T-helper 1 cell treated with Interleukin-12 subunit alpha and Interleukin-12 subunit beta and Interleukin-4 antibody, amounts not matched to agents 30 ng/mL and 1 ng/mL, for 36 hours (primary cell): ENCODE measurements around the gene LHFPL2. TPM values are rescaled to one million over a fixed set of nuclear protein-coding genes. Genes with fewer than 3 reads are reported as not detected.

ENCODE experiments used
- intact Hi-C: fragments of 100-400 bp; cut with micrococcal nuclease; formaldehyde crosslinking; loops from one replicate; pipeline ENCODE4 v1.15.1; 2024
- total RNA-seq: library from RNA; stranded (reverse); gene quantifications from 2 replicates; pipeline ENCODE4 v1.2.3, GENCODE V29; 2022

The LHFPL2 gene
- total RNA-seq, 1 donor from 2014 or later, result 0.25 TPM

DNA sequence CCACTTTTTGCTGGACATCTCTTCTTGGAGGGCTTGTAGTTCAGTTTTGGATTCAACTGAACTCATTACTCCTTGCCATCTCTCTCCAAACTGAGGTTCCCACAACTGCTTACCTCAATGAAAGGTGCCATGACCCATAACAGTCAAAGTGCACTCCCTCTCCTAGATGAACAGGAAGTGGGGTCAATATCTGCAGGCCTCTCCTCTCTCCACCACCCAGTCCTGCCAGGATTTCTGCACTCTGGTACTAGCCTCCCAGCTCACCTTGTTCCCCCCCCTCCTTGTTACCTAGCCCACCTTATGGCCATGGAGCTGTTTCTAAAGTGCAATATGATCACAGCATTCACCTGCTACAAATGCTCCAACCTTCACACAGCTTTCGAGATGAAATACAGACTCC lies 5.9 kb downstream of the LHFPL2 start:
- intact Hi-C loops, result no loop called here

DNA sequence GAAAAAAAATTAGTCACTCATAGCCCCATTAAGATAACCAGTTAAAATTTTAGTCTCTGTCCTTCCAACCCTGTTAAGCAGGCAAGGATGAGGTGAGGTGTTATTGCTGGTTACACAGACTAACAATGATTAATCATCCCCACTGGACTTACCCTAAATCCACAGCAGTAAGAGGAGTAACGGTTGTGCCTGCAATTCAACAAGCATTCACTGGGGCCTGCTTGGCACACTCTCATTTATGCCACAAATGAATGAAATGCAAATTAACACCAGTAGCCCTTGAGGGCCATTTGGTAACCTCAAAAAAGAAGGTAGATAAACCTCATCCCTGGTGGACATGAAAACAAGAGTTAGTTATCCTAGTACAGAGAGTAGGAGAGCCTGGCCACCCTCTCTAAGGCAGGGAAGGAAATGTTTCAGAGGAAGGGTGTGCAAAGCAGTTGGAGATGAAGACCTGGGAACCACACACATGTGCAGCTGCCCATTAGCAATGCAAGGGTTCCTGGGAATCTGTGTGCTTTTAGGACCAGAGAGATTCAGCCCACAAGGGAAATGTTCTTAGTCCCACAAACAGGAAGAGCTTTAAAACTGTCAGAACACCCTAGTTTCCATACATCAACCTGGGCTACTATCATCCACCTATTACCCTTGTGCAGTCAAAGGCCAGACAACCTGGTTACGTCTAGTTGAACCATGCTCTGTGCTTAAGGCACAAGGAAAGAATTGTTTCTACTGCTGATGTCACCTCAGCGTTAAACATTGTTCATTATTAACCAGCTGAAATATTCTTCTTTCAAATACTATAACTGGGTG lies 7.7 kb downstream of the LHFPL2 start:
- intact Hi-C loops, result no loop called here

DNA sequence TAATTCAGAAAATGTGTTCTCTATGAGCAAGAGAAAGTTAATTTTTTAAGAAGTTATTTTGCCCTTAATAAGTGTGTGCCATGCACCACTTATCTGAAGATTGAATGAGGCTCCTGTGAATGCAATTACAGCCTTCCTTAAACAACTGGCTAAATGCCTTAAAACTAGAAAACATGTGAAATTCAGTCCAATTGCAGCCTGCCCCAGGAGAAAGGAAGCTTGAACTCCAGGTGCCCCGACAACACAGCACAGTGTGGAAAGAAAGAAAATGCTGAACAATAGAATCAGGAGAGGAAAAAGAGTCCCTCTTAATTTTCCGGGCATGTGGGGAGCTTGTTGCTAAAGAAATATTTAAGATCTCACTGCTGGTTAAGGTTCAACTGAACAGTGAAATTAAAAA lies 8.8 kb downstream of the LHFPL2 start:
- intact Hi-C loops, result no loop called here

DNA sequence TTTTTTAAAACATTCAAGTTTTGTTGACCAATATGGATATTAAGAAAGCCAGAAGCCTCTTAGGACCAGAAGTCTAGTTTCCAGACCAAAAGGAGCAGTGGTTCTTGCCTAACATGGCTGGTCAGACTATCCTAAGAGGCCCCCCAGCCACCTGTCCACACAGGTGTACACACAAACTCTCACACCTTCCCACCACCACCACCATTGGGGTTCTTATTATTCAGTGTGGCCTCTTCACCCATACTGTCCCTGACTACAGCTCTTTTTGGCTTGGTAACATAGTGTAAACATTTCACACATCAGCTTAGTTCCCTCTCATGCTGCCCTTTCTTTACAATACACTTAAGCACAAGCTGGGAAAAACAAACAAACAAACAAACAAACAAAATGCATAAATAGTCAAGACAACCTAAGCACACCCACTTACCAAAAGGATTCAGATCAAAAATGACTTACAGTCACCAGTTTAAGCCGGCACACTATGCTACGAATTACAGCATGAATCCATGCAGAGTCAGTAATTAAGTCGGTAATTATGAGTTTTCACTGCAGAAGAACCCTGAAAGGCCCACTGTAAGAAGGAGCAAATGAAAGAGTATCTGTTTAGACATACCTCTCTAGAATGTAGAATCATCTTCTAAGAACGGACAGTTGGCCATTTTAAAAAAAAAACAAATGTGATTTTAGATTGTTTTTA lies 9.5 kb downstream of the LHFPL2 start:
- intact Hi-C loops, result no loop called here

DNA sequence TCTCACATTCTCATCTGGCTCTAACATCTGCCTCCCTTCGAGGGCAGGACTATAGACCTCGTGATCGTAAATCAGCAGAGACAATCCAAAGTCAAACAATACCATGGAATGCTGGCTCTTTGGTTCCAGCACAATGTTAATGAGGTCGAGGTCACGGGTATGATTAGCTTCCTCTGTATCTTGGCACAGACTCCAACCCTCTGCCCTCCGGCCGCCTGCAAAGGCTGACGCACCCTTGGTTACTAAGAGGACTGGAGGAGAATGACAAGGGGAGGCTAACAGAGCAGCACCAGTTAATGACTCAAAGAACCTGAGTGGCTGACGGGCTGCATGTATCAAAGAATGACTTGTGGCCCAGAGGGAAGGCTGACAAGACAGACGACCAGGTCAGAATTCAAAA lies 10.1 kb downstream of the LHFPL2 start:
- intact Hi-C loops, result no loop called here

DNA sequence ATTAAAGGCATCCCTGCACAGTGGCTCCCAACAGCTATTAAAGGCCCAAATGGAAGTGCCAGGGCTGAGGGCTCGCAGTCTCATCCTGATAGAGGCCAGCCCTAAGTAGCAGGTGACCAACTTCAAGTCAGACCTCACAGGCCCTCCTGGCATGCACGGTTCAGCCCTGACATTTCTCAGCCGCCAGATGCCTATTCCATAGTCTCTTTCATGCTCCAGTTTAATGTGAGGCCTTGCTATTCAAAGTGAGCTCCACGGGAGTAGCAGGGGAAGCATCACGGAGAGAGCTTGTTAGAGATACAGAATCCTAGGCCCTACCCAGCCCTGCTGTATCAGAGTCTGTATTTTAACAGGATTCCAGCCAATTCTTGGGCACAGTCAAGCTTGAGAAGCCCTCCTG lies 11.1 kb downstream of the LHFPL2 start:
- intact Hi-C loops, result no loop called here

DNA sequence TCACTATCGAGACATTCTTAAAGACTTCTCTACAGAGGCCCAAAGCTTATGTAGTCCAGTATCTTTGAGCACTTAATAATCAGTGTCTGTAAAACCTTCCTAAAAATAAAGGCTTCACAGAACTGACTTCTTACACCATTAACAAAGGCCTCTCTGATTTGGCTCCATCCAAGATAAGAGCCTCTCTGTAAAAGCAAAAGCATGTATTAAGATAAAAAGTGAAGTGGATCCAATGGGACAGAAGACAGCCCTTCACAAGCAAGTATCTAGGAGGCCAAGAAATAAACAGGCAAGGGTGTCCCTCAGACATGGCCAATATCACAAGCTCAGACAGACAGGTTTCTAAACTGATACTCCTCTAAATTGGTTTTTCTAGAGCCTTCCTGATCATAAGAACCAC lies 11.9 kb downstream of the LHFPL2 start:
- intact Hi-C loops, result no loop called here

DNA sequence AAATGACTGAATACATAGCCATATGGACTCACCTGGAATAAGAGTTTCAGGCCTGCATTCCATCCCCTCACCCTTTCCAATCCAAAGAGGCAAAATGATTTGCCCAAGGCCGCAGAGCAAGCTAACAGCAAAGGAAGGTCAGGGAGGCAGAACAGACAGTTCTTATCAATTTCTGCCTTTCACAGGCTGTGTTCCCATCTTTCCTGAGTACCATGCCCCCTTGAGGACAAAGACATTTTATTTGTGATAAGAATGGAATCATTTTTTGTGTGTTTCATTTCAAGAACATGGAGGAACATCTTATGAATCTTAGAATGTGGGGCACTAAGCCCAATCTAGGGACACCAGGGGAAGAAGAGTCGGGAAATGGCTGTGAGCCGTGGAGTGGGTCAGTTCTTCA lies 13.9 kb downstream of the LHFPL2 start:
- intact Hi-C loops, result no loop called here

DNA sequence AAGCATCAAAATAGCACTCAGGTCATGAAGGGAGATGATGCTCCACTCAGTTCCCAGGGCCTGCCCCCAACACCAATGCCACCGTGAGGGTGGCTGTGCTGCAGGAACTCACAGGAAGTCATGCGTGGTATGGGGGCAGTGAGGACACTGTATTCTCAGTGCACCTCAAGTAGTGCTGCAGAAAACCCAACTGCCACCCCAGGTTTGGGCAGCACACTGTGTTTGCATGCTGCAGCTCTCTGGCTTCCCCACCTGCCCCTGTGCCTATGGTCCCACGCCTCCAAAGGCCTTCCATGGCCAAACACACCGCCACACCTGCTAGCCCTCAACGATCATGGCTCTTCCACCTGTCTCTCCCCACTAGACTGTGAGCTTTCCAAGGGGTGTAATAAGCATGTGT lies 14.3 kb downstream of the LHFPL2 start:
- intact Hi-C loops, result no loop called here

DNA sequence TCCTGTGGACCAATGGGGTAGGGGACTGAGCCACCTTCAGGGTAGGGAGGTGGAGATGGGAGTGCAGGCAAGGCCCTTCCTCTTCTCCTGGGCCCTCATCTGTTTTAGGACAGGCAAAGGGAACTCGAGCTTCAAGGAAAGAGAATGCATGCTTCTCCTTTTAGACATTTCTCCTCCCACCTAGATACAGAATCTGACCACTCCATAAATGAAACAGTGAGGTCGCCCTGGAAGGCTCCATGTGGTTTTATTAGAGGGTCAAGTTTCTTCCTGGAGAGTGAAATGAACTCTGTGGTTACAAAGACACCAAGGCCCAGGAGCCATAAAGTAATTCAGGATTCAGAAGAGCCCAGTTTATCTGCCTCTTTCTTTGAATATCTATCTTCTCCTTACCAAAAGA lies 14.9 kb downstream of the LHFPL2 start:
- intact Hi-C loops, result no loop called here

DNA sequence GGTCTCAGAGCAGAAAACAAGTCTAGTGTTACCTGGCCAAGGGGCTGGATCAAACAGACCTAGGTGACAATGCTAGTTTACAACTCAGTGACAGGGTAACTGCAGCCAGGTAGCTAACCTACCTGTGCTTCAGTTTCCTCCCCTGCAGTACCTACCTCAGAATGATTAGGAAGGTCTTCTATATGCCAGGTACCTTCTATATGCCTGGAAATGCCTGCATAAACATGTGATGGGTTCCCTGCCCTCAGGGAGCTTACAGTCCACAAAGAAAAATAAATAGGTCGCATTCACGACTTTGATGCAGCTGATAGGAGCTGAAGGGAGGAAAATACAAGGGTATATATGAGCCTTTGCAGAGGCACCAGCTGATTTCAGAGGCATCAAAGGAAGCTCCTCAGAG lies 16.1 kb downstream of the LHFPL2 start:
- intact Hi-C loops, result no loop called here

DNA sequence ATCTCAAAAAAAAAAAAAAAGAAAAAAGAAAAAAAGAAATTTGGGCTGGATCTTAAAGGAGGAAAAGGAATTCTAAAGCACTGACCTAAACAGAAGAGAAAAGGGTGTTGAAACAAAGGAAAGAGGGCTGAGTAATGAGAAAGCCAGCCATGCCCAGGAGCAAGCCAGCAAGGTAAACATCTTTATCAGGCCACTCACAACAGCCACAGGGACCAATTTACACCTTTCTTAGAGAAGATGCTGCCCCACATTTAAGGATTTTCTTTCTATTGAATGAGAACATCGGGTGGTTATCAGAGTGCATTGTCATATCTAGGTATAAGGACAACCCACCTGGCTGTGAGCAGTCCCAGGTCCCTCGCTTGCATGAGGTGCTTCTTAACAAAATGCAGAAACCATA lies 16.6 kb downstream of the LHFPL2 start:
- intact Hi-C loops, result no loop called here

DNA sequence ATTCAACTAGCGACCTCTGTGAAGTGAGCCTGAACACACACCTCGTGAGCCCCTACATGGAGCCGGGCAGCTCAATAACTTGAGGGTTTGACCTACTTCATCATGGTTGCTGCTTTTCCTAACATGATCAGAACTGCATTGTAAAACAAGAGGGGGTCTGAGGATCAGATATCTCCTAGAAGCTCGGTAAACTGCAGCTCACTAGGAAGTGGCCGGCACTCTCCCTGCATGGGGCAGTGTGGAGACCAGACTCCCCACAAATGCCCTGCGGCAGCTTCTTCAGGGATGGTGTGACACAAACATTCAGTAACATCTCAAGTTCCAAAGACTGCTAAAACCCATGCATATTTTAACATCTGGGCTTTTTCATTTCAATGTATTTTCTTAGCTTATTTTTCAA lies 18.5 kb downstream of the LHFPL2 start:
- intact Hi-C loops, result no loop called here

DNA sequence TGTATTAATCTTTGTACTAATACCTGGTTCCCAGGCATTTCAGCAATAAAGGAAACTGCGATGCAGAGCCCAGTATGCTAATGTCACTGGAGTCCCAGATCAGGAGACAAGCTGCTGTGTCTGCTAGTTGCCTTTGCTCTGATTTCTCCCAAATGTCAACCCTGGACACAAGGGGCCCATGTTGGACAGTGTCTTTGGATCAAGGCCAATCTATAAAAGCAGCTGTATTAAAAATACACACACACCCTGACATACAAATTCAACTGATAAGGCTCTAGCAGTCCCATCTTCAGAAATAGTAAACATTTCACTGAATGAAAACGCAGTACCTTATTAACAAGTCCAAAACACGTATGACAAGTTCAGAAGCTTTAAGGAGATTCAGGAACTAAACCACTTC lies 18.9 kb downstream of the LHFPL2 start:
- intact Hi-C loops, result no loop called here

DNA sequence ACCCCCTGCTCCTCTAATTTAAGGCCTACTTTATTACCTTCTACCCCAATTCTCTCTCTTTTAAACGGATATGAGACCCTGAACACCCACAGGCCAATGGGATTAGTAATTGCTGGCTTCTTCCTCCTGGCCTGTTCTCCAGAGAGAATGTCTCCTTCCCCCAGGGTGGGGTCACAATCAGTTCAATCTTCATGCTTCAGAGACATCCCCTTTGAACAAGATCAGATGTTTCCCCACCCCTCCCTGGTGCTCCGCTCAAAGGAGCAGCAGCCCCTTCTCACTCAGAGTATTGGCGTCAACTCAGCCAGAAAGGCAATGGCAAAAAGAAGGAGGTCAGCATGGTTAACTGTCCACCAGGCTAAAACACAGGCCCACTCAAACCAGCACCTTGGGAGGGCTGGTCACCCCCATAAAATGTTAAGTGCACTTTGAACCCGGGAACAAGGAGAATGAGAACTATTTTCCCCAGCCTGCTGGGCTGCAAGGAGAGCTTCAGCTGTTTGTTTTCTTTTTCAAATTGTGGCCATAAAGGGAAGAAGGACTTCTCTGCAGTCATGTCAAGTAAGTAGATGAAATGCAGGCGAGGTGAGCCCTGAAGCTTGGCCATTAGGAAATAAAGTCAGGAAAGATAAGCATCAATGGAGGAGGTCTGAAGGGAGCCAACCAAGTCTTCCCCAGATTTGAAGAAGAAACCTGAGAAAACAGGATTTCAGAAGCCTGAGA lies 20.1 kb downstream of the LHFPL2 start:
- intact Hi-C loops, result no loop called here

DNA sequence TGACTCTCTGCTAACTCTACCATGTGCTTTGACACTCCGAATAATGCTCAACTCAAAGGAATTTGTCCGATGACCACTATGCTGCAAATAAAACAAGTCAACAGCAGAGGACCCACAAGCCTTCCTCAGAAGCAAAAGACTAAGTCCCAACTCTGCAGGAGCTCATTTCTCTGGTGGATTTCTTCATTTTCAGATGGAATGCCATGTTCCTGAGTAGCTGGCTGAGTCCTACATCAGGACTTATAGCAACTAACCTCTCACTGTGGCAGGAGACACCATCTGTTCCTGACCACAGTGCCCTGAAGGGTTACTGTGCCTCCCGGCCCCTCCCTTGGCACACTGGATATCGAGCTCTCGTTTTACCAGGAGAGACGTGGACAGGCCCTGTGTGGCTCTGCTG lies 20.8 kb downstream of the LHFPL2 start:
- intact Hi-C loops, result no loop called here

DNA sequence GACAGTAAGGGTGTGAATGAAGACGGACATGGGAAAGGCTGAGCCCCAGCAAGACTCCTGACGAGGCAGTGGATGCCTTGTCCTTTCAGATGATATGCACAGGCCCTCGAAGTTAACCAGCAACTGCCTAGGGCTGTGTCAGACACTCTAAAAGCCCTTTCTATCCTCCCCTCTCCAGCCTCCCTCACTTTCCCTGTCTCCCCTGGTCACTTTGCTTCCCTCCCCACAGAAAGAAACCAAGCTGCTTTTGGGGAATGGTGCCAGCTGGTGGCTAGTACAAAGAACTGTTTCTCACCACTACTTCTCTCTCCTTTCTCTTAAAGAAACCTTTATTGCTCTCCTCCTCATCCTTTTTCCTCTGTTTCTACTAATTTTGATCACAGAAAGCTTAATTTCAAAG lies 21.4 kb downstream of the LHFPL2 start:
- intact Hi-C loops, result no loop called here

DNA sequence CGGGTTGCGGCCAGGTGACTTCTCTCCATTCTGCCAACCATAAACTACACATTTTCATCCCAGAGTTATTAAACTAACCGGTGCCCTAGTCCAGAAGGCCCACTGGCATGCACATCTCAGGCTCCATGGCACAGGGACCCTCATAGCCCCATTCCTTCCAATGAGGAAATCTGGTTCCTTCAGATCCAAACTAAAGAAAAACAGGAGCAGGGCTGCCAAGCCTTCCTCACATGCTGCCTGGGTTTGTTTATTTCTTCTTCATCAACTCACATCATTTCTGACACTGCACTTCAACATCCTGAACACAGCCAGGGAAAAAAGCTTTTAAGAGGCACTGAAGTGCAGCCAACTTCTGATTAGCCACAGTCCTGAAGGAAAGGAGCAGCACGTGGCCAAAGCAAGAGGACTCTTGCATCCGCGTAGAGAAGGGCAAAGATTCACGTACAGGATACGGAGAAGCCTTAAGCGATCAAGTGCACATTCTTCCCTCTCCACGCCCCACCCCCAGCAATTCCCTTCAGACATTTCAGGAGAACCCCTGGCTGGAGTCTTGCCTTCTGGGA lies 22.5 kb downstream of the LHFPL2 start:
- intact Hi-C loops, result no loop called here

DNA sequence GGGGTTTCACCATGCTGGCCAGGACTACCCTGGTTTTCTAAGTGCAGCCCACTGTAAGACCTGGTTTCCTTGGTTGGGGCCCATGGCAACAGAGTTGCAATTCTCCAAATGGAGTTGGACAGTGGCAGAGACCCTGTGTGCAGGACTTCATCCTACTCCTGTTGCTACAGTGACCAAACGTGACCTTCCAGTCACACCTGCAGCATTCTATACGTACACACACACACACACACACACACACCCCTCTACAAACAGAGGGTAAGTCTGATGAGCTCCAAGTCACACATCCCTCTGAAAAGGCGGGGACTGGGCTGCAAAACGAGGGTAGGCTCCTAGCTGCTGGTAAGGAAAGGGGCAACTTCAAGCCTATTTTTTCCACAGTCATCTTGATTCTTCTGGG lies 23.6 kb downstream of the LHFPL2 start:
- intact Hi-C loops, result no loop called here

DNA sequence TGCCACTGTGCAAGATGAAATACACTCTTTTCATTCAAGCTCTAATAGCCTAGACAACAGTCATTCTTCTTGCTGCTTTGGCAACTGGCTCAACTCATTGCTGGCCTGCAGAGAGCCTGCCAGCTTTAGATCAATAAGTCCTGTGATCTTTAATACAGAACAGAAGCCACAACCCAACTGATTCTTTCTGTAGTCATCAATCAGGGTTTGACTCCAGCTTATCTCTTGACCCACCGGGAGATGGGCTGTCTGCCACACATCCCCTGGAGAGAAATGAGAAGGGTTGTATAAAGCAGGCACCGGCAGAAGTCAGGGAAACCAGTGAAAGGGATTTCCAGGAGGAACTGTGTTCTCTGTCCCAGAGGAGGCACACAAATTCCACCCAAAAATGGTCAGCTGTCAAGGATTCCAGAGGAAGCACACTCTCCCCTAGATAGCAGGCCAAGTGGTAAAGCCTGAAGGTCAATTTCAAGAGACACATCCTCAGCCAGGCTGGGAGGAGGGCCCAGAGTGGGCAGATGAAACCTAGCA lies 24.5 kb downstream of the LHFPL2 start:
- intact Hi-C loops, result no loop called here

DNA sequence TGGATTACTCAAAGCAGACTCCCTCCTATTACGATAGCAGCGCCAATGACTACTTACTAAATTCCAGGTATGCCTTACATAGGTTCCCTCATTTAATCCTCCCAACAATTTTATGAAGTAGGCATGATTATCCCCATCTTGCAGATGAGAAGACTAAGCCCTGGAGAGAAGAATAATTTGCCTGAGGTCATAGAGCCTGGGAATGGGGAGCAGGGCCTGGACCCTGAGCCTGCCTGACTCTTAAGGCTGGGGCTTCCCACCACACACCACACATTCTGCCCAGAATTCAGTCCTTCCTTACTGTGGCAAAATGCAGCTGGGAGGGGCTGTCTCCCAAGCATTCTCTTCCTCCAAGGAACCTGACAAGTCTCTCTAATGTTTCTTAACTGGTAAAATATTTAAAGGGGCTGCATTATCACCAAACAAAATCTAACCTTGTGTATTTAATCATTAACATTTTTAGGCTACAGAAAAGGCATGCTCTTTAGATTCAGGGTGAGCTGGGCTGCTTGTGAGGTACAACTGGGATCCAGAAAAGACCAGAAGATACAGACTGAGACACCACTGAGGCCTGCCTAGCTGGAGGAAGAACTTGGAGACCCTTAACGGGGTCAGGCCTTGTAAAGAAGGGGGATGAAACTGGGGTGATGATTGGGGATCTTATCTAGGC lies 26.1 kb downstream of the LHFPL2 start:
- intact Hi-C loops, result no loop called here
